Measurements from ENCODE around the gene THSD4.
"Not testable (repeated sequence)": the region's sequence is repeated elsewhere in the genome, so short reads cannot be mapped to it uniquely, and the experiment has no call there.

The THSD4 gene

GRCh38 chr15:71151081-71151480 is 35.8 kb downstream of the THSD4 start:
- DNase-seq, result no peak

- DNase-seq, result no peak
Observed at GRCh38 chr15:71152542-71152941, 37.3 kb downstream of the THSD4 start.

GRCh38 chr15:71153823-71154524 is 38.7 kb downstream of the THSD4 start:
- no peak for DNase-seq

GRCh38 chr15:71154607-71155200 is 39.4 kb downstream of the THSD4 start:
- DNase-seq, result no peak

- DNase-seq, result no peak
Observed at GRCh38 chr15:71155534-71155933, 40.3 kb downstream of the THSD4 start.

- no peak for DNase-seq
Observed at GRCh38 chr15:71160976-71161375, 45.7 kb downstream of the THSD4 start.

GRCh38 chr15:71162309-71162708 is 47.0 kb downstream of the THSD4 start:
- DNase-seq, result no peak

- DNase-seq, result not testable (repeated sequence)
Observed at GRCh38 chr15:71164606-71165005, 49.3 kb downstream of the THSD4 start.

- no peak for DNase-seq
Observed at GRCh38 chr15:71167445-71168165, 52.3 kb downstream of the THSD4 start.

- no peak for DNase-seq
Observed at GRCh38 chr15:71168166-71168834, 53.0 kb downstream of the THSD4 start.

GRCh38 chr15:71170163-71170562 is 54.9 kb downstream of the THSD4 start:
- no peak for DNase-seq

GRCh38 chr15:71171195-71171594 is 55.9 kb downstream of the THSD4 start:
- no peak for DNase-seq

GRCh38 chr15:71174360-71174759 is 59.1 kb downstream of the THSD4 start:
- not testable (repeated sequence) for DNase-seq

GRCh38 chr15:71180986-71181853 is 65.9 kb downstream of the THSD4 start:
- DNase-seq, result no peak

GRCh38 chr15:71182522-71182921 is 67.3 kb downstream of the THSD4 start:
- no peak for DNase-seq

- DNase-seq, result no peak
Observed at GRCh38 chr15:71183063-71183462, 67.8 kb downstream of the THSD4 start.

GRCh38 chr15:71185706-71186105 is 70.4 kb downstream of the THSD4 start:
- no peak for DNase-seq

GRCh38 chr15:71186267-71186666 is 71.0 kb downstream of the THSD4 start:
- DNase-seq, result no peak

- DNase-seq, result no peak
Observed at GRCh38 chr15:71187078-71187477, 71.8 kb downstream of the THSD4 start.

- DNase-seq, result no peak
Observed at GRCh38 chr15:71187526-71187925, 72.3 kb downstream of the THSD4 start.

GRCh38 chr15:71189718-71190117 is 74.4 kb downstream of the THSD4 start:
- DNase-seq, result no peak

GRCh38 chr15:71191296-71191695 is 76.0 kb downstream of the THSD4 start:
- no peak for DNase-seq

GRCh38 chr15:71192816-71193215 is 77.5 kb downstream of the THSD4 start:
- DNase-seq, result no peak

Data from midbrain (tissue), 1 donor.